ENCODE results near the gene GRK2. TPM values are rescaled to one million over a fixed set of nuclear protein-coding genes. Genes with fewer than 3 reads are reported as not detected.
A peak's percentile ranks its signal among the peaks of the same experiment; 100 is the strongest.

Gene GRK2
- total RNA-seq, 1 experiment from 2014 or later, result 39.3 TPM

DNA sequence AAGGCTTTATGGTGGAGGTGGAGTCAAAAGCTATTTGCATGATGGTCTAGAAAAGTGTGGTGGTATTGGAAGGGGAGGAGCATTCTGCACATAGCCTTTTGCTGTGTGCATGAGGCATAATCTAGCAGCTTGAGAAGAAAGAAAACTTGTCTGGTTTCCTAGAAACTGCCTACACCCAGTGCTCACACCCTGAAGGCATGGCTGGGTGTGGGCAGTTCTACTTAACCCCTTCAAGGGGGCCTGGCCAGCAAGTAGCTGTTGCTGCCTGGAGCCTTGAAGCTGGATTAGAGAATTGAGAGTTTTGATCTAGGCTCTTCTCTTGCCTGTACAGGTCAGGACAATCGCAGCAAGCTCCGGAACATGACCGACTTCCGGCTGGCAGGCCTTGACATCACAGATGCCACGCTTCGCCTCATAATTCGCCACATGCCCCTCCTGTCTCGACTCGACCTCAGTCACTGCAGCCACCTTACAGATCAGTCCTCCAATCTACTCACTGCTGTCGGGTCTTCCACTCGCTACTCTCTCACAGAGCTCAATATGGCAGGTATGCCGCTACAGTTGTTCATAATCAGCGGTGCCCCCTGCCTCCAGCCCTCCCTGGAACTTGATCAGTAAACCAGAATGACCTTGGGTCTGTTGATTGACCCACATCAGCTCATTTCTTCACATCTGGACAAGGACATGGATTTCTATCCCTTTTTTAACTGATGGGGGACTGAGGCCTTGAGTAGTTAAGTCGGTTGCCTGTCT is 12.2 kb upstream of the GRK2 start:
- no peak for DNase-seq (ENCODE audit: low read depth)

DNA sequence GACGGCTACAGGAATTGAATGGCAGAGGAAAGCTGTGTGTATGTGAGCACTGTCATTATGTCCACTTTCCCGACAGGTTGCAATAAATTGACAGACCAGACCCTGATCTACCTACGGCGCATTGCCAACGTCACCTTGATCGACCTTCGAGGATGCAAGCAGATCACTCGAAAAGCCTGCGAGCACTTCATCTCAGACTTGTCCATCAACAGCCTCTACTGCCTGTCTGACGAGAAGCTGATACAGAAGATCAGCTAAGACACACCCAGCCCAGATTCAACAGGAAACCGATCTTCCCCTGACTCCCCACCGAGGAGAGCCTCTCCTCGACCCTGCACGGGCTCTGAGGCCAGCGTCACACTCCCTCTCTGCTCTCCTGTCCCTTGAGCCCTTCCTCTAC is 11.5 kb upstream of the GRK2 start:
- DNase-seq (ENCODE audit: low read depth), result no peak

DNA sequence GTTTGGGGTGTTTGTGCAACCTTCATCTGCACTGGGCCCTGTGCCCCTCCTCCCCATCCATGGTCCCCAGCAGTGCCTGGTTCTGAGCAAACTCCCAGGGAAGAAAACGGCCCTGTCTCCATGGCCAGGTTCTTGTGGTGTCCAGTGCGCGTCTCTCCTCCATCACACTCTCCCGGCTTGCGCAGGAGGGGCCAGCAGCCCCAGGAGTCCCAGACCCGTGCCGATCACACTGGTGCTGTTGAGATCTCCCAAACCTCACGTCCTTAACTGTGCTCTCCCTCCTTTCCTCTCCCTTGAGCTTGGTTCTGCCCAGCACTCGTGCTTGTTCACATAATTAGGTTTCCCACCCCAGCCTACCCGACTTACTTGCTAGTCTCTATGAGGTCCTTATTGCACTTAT is 10.9 kb upstream of the GRK2 start:
- no peak for DNase-seq (ENCODE audit: low read depth)

DNA sequence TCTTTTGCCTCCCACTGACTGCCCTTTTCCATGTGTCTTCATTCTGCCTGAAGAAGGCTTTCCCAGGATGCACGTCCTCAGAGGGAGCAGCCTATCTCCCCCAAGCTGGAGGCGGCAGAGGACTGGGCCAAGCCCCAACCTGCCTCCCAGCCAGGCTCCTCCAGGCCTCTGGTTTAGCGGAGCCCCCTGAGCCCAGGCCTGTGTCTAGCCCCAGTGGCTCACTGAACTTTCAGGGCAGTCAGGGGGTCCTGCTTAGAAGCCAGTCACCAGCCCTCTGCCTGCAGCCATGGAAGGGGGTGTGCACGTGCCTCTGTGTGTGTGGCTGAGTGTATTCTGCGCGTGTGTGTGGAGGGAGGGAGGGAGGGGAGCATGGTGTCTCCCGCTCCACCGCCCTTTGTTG is 10.4 kb upstream of the GRK2 start:
- no peak for DNase-seq (ENCODE audit: low read depth)

DNA sequence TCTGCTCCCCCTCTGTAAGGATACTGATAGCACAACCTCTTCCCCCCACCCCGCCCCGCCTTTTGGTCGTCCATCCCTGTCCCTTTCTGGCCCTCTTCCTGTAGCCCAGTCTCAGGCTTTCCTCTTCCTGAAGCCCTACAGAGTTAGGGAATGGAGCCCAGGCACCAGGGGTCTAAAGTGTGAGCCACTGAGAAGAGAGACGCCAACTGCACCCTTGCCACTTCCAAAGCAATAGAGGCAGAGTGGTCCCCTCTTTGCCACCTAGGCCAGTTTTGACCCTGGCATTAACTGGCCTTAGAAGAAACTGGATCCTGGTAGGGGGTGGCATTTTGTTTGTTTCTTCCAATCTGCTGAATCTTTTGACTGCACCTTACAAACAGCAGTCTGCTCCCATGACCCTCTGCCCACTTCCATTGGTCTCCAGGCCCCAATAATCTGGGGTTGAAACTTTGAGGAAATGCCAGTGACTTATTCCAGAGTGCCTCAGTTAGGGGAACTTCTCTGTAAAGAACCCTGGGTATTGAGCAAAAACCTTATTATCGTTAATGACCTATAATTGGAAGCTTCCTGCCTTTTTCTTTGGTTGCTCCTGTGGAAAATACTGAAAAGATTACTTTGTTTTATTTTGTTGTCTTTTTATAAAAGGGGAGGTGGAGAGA is 9.7 kb upstream of the GRK2 start:
- no peak for DNase-seq (ENCODE audit: low read depth)

DNA sequence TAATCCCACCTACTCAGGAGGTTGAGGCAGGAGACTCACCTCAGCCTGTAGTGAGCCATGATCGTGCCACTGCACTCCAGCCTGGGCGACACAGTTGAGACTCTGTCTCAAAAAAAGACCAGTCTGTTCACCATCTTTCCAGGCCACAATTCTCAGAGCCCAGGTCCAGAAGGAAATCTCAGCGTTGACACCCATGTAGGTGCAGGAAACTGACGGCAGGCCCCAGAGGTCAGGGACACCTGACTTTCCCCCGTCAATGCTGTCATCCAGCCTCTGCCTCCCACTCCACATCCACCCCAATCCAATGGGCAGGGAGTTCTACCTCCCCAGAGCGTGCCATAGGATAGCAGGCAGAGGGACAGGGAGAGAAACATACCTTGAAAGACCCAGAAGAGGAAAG is 5.9 kb upstream of the GRK2 start:
- no peak for DNase-seq (ENCODE audit: low read depth)

DNA sequence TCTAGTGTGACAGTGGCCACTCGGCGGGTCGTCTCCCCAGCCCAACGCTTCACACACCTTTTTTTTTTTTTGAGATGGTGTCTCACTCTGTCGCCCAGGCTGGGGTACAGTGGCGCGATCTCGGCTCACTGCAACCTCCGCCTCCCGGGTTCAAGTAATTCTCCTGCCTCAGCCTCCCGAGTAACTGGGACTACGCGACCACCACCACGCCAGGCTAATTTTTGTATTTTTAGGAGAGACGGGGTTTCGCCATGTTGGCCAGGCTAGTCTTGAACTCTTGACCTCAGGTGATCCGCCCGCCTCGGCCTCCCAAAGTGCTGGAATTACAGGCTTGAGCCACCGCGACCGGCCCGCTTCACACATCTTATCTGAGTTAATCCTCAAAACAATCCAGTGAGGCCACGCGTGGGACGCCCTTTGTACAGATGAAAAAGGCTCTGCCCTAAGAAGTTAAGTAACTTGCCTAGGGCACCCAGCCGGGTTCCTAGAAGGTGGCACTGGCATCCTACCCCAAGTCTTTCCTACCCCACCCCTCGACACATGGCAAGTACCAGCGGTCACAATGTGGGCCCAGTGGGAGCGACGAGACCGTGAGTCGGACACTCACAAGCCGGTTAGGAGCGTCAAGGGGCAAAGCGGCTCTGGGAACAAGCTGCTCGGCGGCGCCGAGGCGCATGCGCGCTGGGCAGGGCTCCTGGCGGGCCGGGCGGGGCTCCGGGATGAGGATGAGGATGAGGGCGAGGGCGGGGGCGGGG is 5.2 kb upstream of the GRK2 start:
- peak; percentile 50 for DNase-seq (ENCODE audit: low read depth)

DNA sequence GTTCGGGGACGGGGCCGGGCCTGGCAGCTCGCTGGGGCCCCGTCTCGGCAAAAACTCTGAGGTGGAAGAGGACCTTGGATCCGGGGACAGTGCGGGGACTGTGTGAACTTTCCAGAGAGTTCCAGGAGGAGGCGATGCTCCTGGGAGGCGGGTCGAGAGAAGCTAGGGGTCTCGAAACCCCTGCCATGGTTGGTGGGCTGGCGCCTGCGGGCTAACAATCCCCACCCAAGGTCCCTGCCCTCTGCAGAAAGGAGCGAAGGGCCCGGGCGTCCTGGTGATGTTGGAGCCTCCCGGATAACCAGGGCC is 4.7 kb upstream of the GRK2 start:
- no peak for DNase-seq (ENCODE audit: low read depth)

DNA sequence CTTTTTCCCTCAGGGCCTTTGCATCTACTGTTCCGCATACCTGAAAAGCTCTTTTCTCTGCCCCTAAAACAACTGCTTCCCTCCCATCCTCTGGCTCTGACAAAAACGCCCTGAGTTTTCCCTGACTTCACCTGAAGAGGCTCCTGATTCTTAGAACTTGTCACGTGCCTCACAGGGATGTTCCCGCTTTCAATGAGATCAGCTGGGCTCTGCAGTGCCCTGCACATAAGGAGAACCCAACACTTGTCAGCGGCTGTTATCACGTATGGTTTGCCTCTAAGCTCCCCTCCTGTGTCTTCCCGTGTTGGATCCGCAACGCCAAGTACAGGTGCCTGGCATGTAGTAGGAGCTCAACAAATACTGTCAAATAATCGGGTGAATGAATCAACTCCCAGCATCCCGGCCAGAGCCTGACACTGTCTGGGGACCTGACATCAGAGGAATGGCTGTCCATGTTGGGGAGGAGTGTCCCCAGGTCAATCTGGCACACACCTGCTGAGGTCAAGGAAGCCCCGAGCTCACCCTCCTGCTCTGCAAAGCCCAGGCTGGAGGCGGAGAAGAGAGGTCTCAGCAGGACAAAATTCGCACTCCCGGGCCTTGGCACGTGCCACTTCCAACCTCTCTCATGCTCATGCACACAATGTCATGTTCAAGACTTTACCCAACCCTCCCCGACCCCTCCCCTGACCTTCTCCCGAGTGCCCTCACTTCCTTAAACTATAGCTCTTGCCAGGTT is 4.2 kb upstream of the GRK2 start:
- DNase-seq (ENCODE audit: low read depth), result no peak

DNA sequence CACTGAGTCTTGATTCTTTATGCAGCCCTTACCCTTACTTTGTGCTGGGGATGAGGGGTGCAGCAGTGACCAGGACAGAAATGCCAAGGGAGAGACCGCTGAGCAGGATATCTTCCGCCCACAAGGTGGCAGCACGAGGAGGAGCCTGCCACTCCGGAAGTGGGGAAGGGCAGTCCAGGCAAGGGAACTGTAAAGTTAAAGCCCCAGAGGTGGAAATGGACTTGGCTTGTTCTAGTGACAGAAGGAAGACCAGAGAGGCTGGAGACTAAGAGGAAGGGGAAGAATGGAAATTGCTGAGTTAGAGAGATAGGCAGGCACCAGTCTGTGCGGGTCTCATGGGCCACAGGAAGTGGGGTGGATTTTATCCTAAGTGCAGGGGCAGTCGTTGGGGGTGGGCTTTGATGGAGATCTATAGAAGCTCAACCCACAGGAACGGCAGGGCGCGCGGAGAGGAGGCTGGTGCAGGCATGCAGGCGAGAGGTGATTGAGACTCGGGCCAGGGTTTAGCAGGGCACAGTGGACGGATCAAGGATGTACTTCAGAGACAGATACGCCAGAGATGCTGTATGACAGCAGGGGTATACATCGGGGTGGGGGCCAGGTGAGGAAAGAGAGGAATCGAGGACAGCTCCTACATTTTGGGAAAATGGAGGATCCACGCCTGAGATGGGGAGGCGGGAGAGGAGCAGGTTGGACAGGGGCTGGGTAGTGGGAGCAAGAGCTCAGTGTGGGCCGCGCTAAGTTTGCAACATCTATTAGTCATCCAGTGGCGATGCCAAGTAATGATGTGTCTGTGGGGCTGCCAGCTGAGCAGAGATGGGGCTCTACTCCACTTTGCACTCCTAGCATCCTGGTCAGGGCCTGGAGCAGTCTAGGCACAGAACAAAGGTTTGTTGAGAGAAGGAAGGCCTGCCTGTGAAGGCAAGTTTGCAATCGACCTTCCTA is 3.3 kb upstream of the GRK2 start:
- peak; percentile 86 for DNase-seq (ENCODE audit: low read depth)

DNA sequence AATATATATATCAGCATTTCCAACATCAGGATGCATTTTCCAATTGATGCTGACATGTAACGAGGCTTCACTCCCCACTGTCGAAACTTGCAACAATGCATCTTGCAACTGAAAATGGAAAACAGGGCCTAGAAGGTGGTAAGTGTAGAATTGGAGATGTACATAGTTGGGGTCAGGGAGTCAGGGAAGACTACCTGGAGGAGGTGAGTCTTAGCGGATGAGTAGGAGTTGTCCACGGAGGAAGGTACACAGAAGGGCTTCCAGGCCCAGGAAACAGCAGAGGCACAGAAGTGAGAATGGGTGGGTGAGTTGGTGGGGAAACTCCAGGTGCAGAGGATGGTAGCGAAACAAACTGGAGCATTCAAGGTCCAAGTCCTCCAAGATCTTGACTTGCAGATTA is 2.0 kb upstream of the GRK2 start:
- DNase-seq (ENCODE audit: low read depth), result no peak

DNA sequence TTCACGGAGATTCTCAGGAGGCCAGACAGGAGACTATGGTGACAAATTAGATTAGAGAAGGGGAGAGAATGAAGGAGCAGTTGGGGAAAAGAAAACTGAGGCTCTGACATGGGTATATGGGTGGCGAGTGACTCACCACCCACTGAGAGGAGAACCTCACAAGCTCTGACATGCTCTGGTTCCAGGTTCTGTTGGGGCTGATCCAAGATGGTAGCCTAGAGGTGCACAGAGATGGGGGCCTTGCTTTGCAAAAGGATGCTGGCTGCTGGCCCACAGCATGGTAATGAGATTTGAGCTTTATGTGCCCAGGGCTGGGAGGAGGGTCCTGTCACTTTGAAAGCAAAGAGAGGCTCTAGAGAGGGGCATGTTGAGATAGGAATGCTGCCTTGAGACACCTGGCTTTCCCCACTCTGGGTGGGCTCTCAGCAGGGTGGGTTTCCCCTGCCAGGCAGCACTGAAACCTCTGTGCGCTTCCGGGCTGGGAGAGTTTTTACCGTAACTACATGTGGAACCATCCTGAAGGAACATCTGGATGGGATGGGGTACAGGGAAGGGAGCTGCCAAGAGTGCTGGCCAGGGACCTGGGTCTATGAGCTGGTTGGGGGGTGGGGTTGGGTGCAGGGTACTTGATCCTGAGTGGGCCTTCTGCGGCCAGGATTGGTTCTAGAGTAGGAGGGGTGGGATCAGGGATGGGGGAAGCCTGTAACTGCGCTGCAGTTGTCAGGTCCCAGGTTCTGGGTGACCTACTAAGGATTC is 1.2 kb upstream of the GRK2 start:
- DNase-seq (ENCODE audit: low read depth), result no peak

DNA sequence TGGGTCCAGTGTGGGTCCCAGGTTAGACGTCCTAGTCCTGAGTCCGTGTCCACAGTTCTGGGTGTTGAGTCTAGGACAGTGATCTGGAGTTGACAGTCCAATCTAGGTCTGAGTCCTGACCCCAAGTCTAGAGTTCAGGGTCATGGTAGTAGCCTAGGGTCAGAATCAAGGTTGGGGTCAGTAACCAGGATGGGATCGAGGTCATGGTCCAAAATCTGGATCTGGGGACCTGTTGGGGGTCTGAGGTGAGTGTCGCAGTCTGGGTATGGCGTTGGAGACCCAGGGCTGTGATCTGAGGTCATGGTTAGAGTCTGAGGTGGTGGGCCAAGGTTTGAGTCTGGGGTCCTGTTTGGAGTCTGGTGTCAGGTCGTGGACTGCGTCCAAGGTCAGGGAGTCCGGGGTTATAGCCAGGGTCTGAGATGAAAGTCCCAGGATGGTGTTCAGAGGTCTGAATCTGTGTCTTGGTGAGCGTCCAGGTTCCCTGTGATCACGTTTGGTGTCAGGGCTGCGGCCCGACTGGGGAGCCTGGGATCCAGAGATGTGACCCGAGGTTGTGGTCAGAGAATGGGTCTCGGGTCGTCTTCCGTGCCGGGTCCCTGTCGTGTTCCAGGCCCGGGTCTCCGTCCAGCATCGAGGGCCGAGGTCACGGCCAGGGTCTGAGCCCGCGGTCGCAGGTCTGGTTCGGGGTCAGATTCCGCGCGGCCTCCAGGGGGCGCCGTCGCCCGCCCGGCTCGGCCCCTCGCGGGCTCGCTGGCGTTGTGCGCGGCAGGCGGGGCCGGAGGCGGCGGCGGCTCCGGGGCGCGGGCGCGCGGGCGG is 432 bp upstream of the GRK2 start:
- DNase-seq (ENCODE audit: low read depth), result peak; percentile 45

DNA sequence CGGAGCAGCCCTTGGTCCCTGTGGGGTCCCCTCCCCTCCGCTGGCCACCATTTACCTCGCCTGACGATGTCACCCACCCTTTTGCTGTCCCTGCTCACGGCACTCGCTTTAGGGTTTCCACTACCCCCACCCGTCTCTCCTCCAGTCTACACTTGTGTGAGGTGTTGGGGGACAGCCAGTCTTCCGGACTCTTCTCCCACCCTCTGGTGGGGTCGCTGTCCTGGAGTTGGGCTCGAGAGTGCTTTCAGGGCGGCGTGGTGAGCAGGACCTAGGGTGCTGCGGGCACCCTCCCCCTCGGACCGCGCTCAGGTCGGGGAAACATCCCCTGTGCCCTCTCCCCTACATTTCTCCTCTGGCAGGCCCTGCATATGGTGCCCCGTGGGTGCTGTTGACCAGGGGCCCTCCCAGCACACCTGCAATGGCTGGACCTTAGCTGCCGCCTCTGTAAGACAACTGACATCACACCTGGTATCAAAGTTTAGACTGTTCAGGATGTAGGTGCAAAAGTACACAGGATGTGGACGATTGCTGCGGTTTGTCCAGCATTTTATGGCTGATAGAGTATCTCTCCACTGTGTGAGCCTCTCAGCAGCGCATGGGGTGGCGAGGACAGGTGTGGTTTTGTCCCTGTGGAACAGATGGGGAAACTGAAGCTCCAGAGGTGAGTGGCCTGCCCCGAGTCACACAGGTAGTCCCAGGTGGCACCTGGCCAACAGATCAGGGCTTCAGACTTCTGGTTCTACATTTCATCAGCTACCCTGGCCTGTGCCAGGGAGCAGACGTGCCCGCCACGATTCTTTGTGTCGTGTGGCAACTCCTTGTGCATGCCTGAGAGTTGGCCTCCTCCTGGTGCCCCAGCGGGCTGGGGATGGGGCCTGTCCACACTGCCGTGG is 1.2 kb downstream of the GRK2 start:
- no peak for DNase-seq (ENCODE audit: low read depth)

DNA sequence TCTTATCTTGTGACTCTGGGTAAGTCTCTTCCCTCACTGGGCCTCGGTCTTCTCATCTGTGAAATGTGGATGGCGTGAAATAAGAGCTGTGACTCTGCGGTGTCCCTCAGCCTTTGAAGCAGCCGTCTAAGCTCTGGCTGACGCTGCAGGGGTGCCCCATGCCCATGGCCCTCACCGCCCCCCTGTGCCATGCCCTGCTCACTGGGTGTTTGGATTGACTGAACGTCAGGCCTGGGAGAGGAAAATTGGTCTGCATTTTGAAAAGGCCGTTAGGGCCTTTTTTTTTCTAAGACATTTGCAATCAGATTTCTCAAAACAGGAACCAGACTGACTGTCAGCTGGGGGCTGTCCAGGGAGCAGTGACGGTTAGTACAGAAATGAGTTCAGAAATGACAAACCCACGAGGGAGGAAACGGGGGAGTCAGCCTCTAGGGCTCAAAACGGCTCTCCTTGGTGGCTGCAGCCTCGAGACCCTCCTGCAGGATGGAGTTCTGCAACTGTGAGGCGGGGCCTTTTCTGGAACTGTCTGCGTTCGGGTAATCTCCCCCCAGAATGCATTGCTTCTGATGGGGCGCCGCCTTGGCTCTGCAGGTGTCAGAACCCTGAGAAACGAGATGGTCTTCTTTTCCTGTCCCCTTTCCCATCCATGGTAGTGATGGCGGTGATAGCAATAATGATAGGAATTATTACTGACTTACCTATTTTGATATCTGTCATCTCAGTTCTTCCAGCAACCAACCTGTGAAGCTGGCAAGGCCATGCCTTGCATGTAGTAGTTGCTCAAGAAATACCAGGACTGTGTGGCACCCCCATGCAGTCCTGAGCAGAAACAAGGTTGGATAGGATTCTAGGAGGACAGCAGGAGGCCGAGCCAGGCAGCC is 2.0 kb downstream of the GRK2 start:
- no peak for DNase-seq (ENCODE audit: low read depth)

DNA sequence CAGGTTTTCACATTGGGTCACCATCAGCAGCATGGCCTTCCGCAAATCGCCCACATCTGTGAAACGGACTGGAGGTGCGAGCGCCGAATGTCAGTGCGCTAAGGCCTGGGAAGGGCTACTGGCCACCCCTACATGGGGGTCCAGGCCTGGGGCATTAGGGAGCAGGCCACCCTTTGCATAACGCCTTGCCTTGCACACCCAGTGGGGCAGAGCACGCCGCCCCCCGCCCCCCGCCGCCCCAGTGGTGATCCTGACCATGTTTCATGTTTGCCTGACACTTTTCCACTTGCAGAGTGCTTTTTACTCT is 2.6 kb downstream of the GRK2 start:
- DNase-seq (ENCODE audit: low read depth), result no peak

DNA sequence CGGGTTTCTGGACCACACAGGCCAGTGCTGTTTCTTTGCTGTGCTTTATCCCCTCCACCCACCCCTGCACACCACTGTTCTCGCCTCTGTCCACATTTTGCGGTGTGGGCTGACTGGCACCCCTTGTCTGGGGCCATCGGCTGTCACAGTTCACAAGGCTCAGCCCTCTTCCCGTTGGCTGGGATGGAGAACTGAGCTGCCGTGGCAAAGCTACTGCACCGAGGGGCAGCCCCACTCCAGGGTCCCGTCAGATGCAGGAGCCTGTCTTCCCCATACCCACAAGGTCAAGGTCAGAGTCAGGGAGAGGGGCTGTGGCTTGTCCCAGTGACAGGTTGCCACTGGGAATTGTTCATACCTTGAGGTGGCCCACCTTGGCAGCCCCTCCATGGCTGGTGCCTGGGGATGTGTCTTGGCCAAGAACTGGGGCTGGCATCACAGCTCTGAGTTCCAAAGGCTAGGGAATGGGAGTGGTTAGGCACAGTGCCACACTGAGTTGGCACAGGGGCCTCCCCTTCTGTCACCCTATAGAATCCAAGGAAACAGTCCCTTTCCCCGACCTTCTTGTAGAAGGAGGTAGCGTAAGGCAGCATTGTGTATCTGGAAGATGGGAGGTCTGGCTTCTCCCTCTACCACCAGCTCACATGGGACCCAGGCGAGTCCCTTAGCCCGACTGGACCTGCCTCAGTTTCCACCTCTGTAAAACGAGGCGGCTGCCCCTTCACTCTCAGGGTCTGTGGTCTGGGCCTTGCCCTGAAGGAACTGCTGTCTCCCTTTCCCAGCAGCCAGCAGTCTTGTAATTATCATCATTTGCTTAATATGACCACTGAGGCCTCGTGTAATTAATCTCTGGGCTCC is 3.4 kb downstream of the GRK2 start:
- no peak for DNase-seq (ENCODE audit: low read depth)

Data from M059J (cell line).